Measurements from ENCODE around the gene HAUS8. TPM values are rescaled to one million over a fixed set of nuclear protein-coding genes. Genes with fewer than 3 reads are reported as not detected.

The HAUS8 gene
- total and polyA plus RNA-seq, 2 experiments from 2014 or later: 11.5 to 14.2 TPM

GRCh38 chr19:17061691-17062090 is 13.6 kb downstream of the HAUS8 start:
- H3K27me3 ChIP-seq: no peaks in the 10 kb centered on the region
- no peak for DNase-seq (ENCODE audit: low read depth in 1 of 2, low spot score in 1 of 2)
- H3K4me3 ChIP-seq: no peak overlapping the region
- H3K27ac ChIP-seq: no peak overlapping the region
- peaks cover 9% of the 10 kb centered on the region for H3K36me3 ChIP-seq
- TF ChIP-seq CTCF (IDR thresholded peaks at IDR 0.05; ENCODE audit: low read depth, low read length): no peak
- no peaks in the 10 kb centered on the region for H3K9me3 ChIP-seq (ENCODE audit: low read depth)
- H3K4me1 ChIP-seq (ENCODE audit: low read depth): no peaks in the 10 kb centered on the region

DNA sequence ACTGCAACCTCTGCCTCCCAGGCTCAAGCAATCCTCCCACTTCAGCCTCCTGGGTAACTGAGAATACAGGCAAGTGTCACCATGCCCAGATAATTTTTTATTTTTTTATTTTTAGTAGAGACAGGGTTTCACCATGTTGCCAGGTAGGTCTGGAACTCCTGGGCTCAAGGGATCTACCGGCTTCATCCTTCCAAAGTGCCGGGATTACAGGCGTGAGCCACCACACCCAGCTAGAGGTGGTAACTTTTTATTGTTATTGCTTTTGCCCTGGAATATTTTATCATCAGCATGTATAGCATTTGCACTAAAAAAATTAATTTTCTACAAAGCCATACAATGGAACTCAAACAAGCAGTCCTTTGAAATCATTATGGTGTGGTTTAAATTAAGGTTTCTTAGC is 14.0 kb downstream of the HAUS8 start:
- Histone ChIP-seq H3K4me3 (no peak overlapping the region), H3K9me3 (ENCODE audit: low read depth) (no peaks in the 10 kb centered on the region), H3K27ac (no peak overlapping the region), H3K4me1 (ENCODE audit: low read depth) (no peaks in the 10 kb centered on the region), H3K36me3 (peaks cover 9% of the 10 kb centered on the region), H3K27me3 (no peaks in the 10 kb centered on the region)
- DNase-seq (ENCODE audit: low read depth in 1 of 2, low spot score in 1 of 2): no peak
- TF ChIP-seq CTCF (IDR thresholded peaks at IDR 0.05; ENCODE audit: low read depth, low read length): no peak

- no peak overlapping the region for H3K27ac ChIP-seq
- no peaks in the 10 kb centered on the region for H3K4me1 ChIP-seq (ENCODE audit: low read depth)
- peaks cover 9% of the 10 kb centered on the region for H3K36me3 ChIP-seq
- DNase-seq (ENCODE audit: low read depth in 1 of 2, low spot score in 1 of 2): no peak
- H3K27me3 ChIP-seq: no peaks in the 10 kb centered on the region
- no peak overlapping the region for H3K4me3 ChIP-seq
- no peak for TF ChIP-seq CTCF (IDR thresholded peaks at IDR 0.05; ENCODE audit: low read depth, low read length)
- no peaks in the 10 kb centered on the region for H3K9me3 ChIP-seq (ENCODE audit: low read depth)
Observed at GRCh38 chr19:17060802-17061201, 14.4 kb downstream of the HAUS8 start.

GRCh38 chr19:17058236-17058635 is 17.0 kb downstream of the HAUS8 start:
- Histone ChIP-seq H3K4me1 (ENCODE audit: low read depth) (no peaks in the 10 kb centered on the region), H3K4me3 (no peak overlapping the region), H3K9me3 (ENCODE audit: low read depth) (no peaks in the 10 kb centered on the region), H3K36me3 (peaks cover 9% of the 10 kb centered on the region), H3K27ac (no peak overlapping the region), H3K27me3 (no peaks in the 10 kb centered on the region)
- TF ChIP-seq CTCF (IDR thresholded peaks at IDR 0.05; ENCODE audit: low read depth, low read length): no peak
- DNase-seq (ENCODE audit: low read depth in 1 of 2, low spot score in 1 of 2): peak in 1 of 2 donors; percentile 51

DNA sequence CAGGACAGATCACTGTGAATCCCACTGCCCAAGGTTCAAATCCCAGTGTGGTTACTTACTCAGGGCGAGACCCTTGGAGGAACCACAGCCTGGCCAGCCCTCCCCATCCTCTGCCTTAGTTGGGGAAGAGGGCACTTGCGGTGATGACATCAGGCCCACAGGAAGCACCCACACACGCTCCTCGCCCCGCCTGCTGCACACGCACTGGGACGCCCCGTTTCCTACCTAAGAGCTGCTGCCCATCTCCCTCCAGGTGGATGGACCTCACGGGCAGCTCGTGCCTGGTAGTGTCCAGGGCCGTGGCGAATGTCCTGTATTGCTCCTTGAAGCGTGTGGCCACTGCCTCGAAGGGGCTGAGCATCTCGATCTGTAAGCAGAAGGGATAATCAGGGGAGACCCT is 19.6 kb downstream of the HAUS8 start:
- H3K9me3 ChIP-seq (ENCODE audit: low read depth): no peaks in the 10 kb centered on the region
- TF ChIP-seq CTCF (IDR thresholded peaks at IDR 0.05; ENCODE audit: low read depth, low read length): no peak
- H3K4me1 ChIP-seq (ENCODE audit: low read depth): no peaks in the 10 kb centered on the region
- no peak overlapping the region for H3K4me3 ChIP-seq
- H3K36me3 ChIP-seq: peaks cover 9% of the 10 kb centered on the region
- DNase-seq (ENCODE audit: low read depth in 1 of 2, low spot score in 1 of 2): no peak
- H3K27me3 ChIP-seq: no peaks in the 10 kb centered on the region
- no peak overlapping the region for H3K27ac ChIP-seq

- no peak for TF ChIP-seq CTCF (IDR thresholded peaks at IDR 0.05; ENCODE audit: low read depth, low read length)
- DNase-seq (ENCODE audit: low read depth in 1 of 2, low spot score in 1 of 2): no peak
- H3K27me3 ChIP-seq: no peaks in the 10 kb centered on the region
- no peak overlapping the region for H3K27ac ChIP-seq
- no peaks in the 10 kb centered on the region for H3K4me1 ChIP-seq (ENCODE audit: low read depth)
- H3K36me3 ChIP-seq: peaks cover 9% of the 10 kb centered on the region
- no peaks in the 10 kb centered on the region for H3K9me3 ChIP-seq (ENCODE audit: low read depth)
- H3K4me3 ChIP-seq: no peak overlapping the region
Observed at GRCh38 chr19:17054746-17055145, 20.5 kb downstream of the HAUS8 start.
